MCF 10A (cell line): ENCODE results near the gene GPR35. TPM values are rescaled to one million over a fixed set of nuclear protein-coding genes. Genes with fewer than 3 reads are reported as not detected.

Source experiments
- BruUV-seq: library from RNA; stranded (reverse); fragments of 400-500 nt; replicated peaks from 2 replicates; lab custom pipeline; 2021; lab: Mats Ljungman, UMichigan
- CTCF ChIA-PET: fragments of 300-600 bp; sonication (Branson Sonifier 250); formaldehyde crosslinking; extraction: SDS; loops from one replicate; lab custom pipeline; 2021; ENCODE audit warnings: antibody characterized with exemption, inconsistent platforms; lab: Yijun Ruan, JAX
- POLR2A ChIA-PET: fragments of 300-600, 350-650 bp; sonication (Branson Sonifier 250); formaldehyde crosslinking; extraction: SDS; loops from one replicate; lab custom pipeline; 2020; ENCODE audit warnings: antibody characterized with exemption, inconsistent platforms; lab: Yijun Ruan, JAX
- DNase-seq: peaks from one replicate; pipeline ENCODE4 v3.0.0-alpha.2; 2018; ENCODE audit not compliant: unreplicated experiment
- H3K27ac Mint-ChIP-seq: one replicate; pipeline ENCODE4 v1.8.0; 2022; ENCODE audit warnings: mild to moderate bottlenecking, low read depth, mixed read lengths; ENCODE audit not compliant: unreplicated experiment
- H3K27me3 Mint-ChIP-seq: one replicate; pipeline ENCODE4 v1.8.0; 2022; ENCODE audit warnings: mixed read lengths; ENCODE audit not compliant: insufficient read depth, unreplicated experiment
- H3K36me3 Mint-ChIP-seq: one replicate; pipeline ENCODE4 v1.8.0; 2022; ENCODE audit warnings: mild to moderate bottlenecking, moderate library complexity, mixed read lengths; ENCODE audit not compliant: insufficient read depth, unreplicated experiment
- H3K4me1 Mint-ChIP-seq: one replicate; pipeline ENCODE4 v1.8.0; 2022; ENCODE audit warnings: mixed read lengths; ENCODE audit not compliant: insufficient read depth, unreplicated experiment
- H3K4me3 Mint-ChIP-seq: one replicate; pipeline ENCODE4 v1.8.0; 2022; ENCODE audit warnings: mild to moderate bottlenecking, moderate library complexity, mixed read lengths; ENCODE audit not compliant: unreplicated experiment
- H3K9me3 Mint-ChIP-seq: one replicate; pipeline ENCODE4 v1.8.0; 2022; ENCODE audit warnings: mixed read lengths; ENCODE audit not compliant: unreplicated experiment
- intact Hi-C: fragments of 100-400 bp; cut with micrococcal nuclease; formaldehyde crosslinking; loops from 2 replicates; pipeline ENCODE4 v1.14.1; 2022
- total RNA-seq: library from RNA; stranded (reverse); gene quantifications from 2 replicates; pipeline ENCODE4 v1.2.3, GENCODE V29; 2022
- TF ChIP-seq, protein P1 (sequence below): fragments of 200-600 bp; IDR thresholded peaks from one replicate; pipeline ENCODE4 v1.8.0; 2022; ENCODE audit warnings: antibody characterized with exemption, mild to moderate bottlenecking; ENCODE audit not compliant: unreplicated experiment

Gene GPR35
- total RNA-seq, 1 experiment from 2014 or later: 0.42 TPM

DNA sequence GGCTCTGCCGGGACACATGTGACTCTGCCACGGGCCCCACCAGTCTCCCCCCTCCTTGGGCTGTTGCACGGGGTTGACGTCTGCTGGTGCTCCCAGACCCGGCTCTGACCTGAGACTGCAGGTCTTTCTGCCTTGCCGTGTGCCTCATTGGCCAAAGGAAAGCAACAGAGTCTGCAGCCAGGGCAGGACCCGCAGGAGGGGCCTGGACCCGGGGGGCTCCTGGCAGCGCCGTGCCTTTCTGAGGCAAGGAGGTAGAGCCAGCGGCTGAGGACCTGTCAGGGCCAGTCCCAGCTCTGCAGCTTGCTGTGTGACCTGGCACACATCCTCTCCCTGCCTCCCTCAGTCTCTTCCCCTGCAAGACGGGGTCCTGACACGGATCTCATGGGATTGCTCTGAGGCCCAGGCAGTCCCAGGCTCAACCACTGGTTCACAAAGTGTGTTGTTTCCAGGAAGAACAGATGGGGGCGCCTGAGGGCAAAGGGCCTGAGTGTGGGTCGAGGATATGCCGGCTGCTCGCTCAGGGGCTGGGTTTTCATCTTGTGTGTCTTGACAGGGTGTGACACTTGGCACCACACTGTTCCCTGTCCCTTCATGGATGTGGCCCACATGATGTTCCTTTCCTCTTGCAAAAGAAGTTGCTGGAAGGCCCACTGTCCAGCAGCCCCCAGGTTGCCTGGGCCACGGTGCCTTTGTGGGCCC, 29.8 kb upstream of the GPR35 start:
- H3K27me3 Mint-ChIP-seq: no peaks in the 10 kb centered on the region
- no peaks in the 10 kb centered on the region for H3K9me3 Mint-ChIP-seq
- BruUV-seq: no TSS peak
- ChIA-PET CTCF (no interaction called here), POLR2A (no interaction called here)
- H3K4me1 Mint-ChIP-seq: no peaks in the 10 kb centered on the region
- TF ChIP-seq, protein P1, sequence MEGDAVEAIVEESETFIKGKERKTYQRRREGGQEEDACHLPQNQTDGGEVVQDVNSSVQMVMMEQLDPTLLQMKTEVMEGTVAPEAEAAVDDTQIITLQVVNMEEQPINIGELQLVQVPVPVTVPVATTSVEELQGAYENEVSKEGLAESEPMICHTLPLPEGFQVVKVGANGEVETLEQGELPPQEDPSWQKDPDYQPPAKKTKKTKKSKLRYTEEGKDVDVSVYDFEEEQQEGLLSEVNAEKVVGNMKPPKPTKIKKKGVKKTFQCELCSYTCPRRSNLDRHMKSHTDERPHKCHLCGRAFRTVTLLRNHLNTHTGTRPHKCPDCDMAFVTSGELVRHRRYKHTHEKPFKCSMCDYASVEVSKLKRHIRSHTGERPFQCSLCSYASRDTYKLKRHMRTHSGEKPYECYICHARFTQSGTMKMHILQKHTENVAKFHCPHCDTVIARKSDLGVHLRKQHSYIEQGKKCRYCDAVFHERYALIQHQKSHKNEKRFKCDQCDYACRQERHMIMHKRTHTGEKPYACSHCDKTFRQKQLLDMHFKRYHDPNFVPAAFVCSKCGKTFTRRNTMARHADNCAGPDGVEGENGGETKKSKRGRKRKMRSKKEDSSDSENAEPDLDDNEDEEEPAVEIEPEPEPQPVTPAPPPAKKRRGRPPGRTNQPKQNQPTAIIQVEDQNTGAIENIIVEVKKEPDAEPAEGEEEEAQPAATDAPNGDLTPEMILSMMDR: peak; percentile 16
- peaks cover 11% of the 10 kb centered on the region for H3K36me3 Mint-ChIP-seq
- intact Hi-C loops: no loop called here
- H3K27ac Mint-ChIP-seq: no peak overlapping the region
- H3K4me3 Mint-ChIP-seq: no peak overlapping the region
- no peak for DNase-seq

DNA sequence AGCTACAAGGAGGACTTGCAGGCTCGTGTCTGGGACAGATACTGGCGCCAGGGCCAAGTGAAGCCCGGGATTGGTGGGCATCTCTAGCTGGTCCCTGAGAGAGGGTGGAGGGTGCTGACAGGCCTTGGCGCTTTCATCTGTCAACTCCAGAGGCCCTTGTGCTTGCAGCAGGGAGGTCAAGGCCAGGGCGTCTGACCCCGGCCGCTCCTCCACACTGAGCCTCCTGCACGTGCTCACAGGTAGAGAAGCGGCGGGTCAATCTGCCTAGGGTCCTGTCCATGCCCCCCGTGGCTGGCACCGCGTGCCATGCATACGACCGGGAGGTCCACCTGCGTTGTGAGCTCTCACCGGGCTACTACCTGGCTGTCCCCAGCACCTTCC, 29.2 kb upstream of the GPR35 start:
- DNase-seq: no peak
- no peaks in the 10 kb centered on the region for H3K9me3 Mint-ChIP-seq
- CTCF ChIA-PET: no interaction called here
- H3K27me3 Mint-ChIP-seq: no peaks in the 10 kb centered on the region
- POLR2A ChIA-PET: no interaction called here
- intact Hi-C loops: no loop called here
- TF ChIP-seq, protein P1: no peak
- no peak overlapping the region for H3K4me3 Mint-ChIP-seq
- H3K36me3 Mint-ChIP-seq: peaks cover 15% of the 10 kb centered on the region
- H3K27ac Mint-ChIP-seq: no peak overlapping the region
- no peaks in the 10 kb centered on the region for H3K4me1 Mint-ChIP-seq
- no TSS peak for BruUV-seq

DNA sequence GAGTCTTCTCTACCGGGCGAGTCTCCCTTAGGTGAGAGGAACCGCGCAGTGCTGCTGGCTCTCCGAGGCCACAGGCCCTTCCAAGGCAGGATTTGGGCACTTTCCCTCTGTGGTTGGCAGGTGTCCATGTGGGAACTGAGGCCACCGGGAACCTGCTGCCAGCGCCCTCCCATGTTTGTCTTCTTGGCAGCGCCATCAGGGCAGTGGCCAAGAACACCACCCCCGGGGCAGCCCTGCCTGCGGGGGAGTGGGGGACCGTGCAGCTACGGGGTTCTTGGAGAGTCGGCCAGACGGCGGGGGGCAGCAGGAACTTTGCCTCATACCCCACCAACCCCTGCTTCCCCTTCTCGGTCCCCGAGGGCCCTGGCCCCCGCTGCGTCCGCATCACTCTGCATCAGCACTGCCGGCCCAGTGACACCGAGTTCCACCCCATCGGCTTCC, 28.8 kb upstream of the GPR35 start:
- H3K9me3 Mint-ChIP-seq: no peaks in the 10 kb centered on the region
- no peak overlapping the region for H3K4me3 Mint-ChIP-seq
- intact Hi-C loops: no loop called here
- no peaks in the 10 kb centered on the region for H3K4me1 Mint-ChIP-seq
- TF ChIP-seq, protein P1: no peak
- H3K27ac Mint-ChIP-seq: no peak overlapping the region
- POLR2A ChIA-PET: interaction anchor here (1.2 kb wide), 1 partner anchor 9 kb away, joined by 3 read pairs; no protein-coding TSS in a partner anchor
- BruUV-seq: no TSS peak
- no peak for DNase-seq
- no peaks in the 10 kb centered on the region for H3K27me3 Mint-ChIP-seq
- CTCF ChIA-PET: no interaction called here
- H3K36me3 Mint-ChIP-seq: peaks cover 12% of the 10 kb centered on the region

DNA sequence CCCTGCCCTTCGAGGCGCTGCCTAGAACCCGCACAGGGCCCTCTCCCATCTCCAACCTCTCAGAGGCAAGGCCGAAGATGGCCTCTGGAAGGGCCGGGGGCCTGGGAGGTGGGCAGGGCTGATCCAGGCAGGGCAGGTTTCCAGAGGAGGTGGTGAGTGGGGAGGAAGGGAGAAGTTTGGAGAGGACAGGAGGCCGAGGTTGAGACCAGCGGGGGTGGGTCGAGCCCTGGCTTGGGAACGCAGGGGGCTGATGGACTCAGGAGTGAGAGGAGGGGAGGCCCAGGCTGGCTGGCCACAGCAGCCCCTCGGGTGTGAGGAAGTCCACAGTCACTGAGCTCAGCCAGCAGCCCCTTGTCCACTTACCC, 28.2 kb upstream of the GPR35 start:
- TF ChIP-seq, protein P1: no peak
- intact Hi-C loops: no loop called here
- H3K27ac Mint-ChIP-seq: no peak overlapping the region
- ChIA-PET POLR2A (interaction anchor here (1.2 kb wide), 1 partner anchor 8 kb away, joined by 3 read pairs; no protein-coding TSS in a partner anchor), CTCF (no interaction called here)
- H3K36me3 Mint-ChIP-seq: peaks cover 9% of the 10 kb centered on the region
- H3K4me3 Mint-ChIP-seq: no peak overlapping the region
- BruUV-seq: no TSS peak
- H3K9me3 Mint-ChIP-seq: no peaks in the 10 kb centered on the region
- no peaks in the 10 kb centered on the region for H3K27me3 Mint-ChIP-seq
- no peaks in the 10 kb centered on the region for H3K4me1 Mint-ChIP-seq
- DNase-seq: no peak
